Renal cortical epithelial cell (primary cell): ENCODE data around the gene SNTB2. TPM values are rescaled to one million over a fixed set of nuclear protein-coding genes. Genes with fewer than 3 reads are reported as not detected.
"Not testable (repeated sequence)": the region's sequence is repeated elsewhere in the genome, so short reads cannot be mapped to it uniquely, and the experiment has no call there.

Source experiments
- DNase-seq: peaks from one replicate; pipeline ENCODE4 v3.0.0-alpha.2; 2011; ENCODE audit warnings: low read depth
- total RNA-seq: library from RNA; depleted of rRNA; stranded (reverse); fragments of >200 nt; gene quantifications from 2 replicates; pipeline ENCODE4 v1.2.3, GENCODE V29; 2014

The SNTB2 gene
- 18.9 and 31.3 TPM in 2 replicates for total RNA-seq

- peak; percentile 69 for DNase-seq
Measured at GRCh38 chr16:69186642-69187445, at the start of gene SNTB2. TSS of gene SNTB2 (plus strand) at chr16:69187164. CDS start at chr16:69187167, 3 bp downstream.

GRCh38 chr16:69138608-69139007 lies 48.4 kb upstream of the SNTB2 start:
- no peak for DNase-seq

DNA sequence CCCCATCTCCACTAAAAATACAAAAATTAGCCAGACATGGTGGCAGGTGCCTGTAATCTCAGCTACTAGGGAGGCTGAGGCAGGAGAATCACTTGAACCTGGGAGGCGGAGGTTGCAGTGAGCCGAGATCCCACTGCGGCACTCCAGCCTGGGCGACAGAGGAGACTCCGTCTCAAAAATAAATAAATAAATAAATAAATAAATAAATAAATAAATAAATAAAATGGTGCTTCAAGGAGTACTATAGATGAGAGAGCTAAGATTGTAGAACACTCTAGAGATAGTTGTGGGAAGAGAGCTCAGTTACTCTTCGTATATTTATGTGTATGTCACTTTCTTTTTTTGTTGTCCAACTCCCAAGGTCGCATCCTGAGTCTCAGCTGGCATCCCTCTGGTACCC lies 47.5 kb upstream of the SNTB2 start:
- not testable (repeated sequence) for DNase-seq

GRCh38 chr16:69141014-69141413 lies 46.0 kb upstream of the SNTB2 start:
- DNase-seq: no peak

GRCh38 chr16:69141936-69142335 lies 45.0 kb upstream of the SNTB2 start:
- peak; percentile 88 for DNase-seq

DNA sequence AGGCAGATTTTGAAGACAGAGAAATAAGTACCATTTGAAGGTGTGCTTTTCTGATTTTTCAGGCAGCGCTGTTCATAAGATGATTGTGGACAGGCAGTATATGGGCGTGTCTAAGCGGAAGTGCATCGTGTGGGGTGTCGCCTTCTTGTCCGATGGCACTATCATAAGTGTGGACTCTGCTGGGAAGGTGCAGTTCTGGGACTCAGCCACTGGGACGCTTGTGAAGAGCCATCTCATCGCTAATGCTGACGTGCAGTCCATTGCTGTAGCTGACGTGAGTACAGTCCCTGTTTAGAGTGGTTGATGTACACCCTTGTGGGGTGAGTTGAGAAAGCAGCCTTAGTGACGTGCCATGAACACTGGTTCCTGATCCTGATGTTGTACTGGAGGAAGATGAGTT lies 43.8 kb upstream of the SNTB2 start:
- DNase-seq: peak; percentile 59

DNA sequence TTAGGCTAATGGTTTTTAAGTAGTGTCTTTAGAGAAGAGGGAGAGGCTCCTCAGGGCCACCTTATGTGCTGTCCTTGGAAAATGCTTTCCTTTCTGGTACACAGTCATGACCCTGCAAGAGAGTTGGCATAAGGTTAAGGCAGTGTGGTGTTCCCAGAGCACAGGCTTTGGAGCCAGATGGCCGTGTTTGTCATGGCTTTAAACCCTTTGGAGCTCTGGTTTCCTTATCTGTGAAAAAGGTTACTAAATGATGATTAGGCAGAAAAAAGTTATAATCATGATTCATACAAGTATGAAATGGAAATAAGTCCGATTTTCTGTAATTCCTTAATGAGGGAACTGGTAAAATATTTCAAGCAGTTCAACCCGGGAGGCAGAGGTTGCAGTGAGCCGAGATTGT lies 41.3 kb upstream of the SNTB2 start:
- DNase-seq: no peak

DNA sequence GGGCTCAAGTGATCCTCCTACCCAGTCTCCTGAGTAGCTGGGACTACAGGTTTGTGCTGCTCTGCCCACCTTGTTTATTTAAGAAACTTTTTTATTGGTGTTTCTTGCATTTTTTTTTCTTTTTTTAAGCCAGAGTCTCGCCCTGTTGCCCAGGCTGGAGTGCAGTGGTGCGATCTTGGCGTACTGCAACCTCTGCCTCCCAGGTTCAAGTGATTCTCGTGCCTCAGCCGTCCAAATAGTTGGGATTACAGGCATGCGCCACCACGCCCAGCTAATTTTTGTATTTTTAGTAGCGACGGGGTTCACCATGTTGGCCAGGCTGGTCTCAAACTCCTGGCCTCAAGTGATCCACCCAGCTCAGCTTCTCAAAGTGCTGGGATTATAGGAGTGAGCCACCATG lies 37.3 kb upstream of the SNTB2 start:
- DNase-seq: not testable (repeated sequence)

DNA sequence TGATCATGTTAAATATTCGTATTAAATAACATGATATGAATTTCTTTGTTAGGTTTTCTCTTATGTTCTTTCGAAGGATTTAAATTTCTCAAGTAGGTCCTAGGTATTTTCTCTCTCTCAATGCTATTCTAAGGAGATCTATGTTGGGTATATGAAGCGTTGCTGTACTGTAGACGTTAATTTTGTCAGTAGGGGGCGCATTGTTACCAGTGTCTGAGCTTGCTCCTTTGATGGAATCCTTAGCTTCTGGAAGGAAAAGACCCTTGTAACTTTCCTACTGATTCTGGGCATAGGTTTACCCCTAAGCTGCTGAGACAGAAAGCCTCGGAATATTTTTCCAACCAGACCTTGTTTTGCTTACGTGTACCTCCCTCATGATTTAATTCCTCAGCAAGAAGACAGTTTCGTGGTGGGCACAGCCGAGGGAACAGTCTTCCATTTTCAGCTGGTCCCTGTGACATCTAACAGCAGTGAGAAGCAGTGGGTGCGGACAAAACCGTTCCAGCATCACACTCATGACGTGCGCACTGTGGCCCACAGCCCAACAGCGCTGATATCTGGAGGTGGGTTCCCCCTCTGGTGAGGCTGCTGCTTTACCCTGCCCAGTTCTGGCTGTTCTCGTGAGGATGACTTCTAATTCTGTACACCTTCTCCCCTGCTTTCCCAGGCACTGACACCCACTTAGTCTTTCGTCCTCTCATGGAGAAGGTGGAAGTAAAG lies 36.7 kb upstream of the SNTB2 start:
- peak; percentile 67 for DNase-seq

GRCh38 chr16:69157196-69157595 lies 29.8 kb upstream of the SNTB2 start:
- DNase-seq: no peak

DNA sequence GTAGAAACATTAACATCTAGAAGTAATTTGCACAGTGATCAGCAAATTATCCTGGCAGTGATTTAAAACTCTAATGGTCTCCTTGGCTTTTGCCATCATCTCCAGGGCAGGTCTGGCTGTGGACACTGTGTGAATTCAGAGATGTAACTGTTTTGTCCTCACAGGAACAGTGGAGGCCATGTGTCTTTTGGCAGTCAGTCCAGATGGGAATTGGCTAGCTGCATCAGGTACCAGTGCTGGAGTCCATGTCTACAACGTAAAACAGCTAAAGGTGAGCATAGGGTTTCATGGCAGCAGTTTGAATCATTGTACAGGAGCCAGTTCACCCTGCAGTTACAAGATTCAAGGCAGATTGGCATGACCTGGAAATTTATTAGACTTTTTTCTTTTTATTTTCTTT lies 26.8 kb upstream of the SNTB2 start:
- no peak for DNase-seq

- DNase-seq: no peak
Measured at GRCh38 chr16:69165584-69165983, 21.4 kb upstream of the SNTB2 start.

DNA sequence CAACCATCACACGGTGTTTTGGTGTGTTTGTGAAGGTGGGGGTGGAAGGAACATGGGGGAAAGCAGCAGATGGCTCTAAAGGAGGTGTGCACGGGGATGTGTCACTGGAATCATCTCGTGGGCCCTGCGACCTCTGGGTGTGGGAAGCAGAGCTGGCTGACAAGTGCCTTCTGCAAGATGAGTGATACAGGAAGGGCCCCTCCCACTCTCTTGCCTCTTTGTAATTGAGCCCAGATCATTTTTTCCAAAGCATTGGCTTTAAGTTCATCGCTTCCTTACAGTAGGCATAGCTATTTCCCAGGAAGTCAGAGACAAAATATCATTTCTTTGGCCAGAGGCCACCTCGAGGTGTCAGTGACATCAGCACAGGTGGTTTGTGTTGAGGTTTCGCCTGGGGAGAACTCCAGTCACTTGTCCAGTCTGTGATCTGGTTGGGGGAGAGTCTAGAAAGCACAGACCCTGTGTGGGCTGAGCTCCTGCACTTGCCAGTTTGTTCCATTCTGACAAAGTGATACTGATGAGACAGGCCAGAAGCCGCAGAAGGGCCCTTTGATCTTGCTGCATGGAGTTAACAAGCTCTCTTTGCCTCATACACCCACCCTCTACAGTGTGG lies 20.6 kb upstream of the SNTB2 start:
- no peak for DNase-seq

GRCh38 chr16:69166946-69167930 lies 19.7 kb upstream of the SNTB2 start:
- peak; percentile 74 for DNase-seq

DNA sequence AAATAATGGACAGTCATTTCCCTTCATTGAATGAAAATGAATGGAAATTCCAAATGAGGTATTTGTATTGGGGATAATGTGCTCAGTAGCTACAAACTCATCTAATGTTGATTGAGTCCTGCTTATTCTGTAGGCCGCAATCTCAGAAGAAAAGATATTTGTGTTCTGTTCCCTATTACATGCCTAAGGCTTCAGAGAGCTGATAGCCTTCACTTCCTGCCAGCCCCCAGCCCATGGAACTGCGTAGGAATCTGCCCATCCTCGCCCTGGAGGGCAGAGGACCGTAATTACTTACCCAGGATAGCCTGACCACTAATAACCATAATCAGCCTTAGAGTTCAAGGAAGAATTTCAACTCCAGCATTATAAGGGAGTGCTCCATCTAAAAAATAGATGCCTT lies 17.9 kb upstream of the SNTB2 start:
- DNase-seq: no peak

- DNase-seq: no peak
Measured at GRCh38 chr16:69169607-69170352, 17.2 kb upstream of the SNTB2 start.

DNA sequence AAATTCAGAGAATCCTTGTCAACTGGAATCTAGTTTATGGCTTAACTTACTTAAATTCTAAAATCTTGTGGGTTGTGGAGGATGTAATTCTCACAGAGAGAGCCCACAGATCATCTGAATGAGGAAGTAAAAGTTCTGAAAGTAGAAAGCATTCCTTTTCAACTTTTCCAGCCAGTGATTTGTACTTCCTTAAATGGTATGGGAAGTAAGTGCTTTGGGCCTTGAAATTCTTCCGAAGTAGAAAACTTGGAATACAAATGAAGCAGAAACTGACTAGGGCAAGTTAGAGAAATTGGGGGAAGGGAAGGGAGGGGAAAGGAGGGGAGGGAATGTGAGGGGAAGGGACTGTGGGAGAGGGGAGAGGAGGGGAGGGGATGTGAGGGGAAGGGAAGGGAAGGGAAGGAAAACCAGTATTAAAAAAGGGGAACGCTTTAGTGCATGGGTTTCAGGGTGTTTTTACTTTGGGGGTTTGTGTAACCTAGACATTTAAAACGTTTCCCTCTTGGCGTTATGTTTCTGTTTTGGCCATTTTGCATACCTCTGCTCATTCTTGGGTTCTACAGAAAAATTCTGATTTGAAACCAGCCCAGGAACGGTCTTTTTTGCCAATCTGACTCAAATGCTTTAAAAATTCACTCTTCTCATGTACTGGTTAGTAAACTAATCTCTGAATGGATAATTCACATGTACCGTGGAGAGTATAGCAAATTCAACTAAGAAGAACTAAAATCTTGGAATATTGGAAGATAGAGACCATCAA lies 15.5 kb upstream of the SNTB2 start:
- DNase-seq: peak; percentile 95

- peak; percentile 84 for DNase-seq
Measured at GRCh38 chr16:69176033-69176800, 10.7 kb upstream of the SNTB2 start.

DNA sequence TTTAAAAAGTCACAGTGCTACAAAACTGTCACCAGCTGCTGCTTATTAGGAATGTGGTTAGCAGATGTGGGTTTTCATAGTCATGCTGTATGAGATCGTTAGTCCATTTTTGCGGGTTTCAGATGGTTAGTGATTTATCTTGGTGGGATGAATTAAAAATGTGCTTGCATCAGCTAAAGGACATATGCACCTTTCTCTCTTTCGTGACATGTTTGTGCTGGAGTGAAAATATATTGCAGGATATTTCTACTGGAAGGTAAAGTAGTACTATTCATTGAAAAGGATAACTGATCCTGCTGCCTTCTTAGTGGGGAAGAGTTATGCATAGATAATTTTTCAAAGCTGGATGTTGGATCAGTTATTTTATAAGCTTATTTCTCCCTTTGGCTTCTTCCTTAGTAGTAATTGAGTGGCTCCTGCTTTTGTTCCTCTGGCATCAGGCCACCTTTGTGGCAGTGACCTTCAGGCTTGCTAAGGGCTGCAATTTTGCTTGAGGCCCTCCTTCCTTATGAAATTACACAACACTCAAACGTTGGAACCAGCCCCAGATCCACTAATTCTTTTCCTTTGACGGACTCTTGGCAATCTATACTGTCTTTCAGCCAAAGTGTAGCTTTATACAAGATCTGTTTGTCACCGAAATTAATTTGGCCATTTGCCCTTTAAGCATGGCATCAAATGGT lies 7.5 kb upstream of the SNTB2 start:
- peak; percentile 89 for DNase-seq
